GM10248 (cell line): ENCODE results near the gene GOLPH3.

Source experiments
- CTCF ChIA-PET: fragments of 300-600 bp; sonication (Branson Sonifier 250); formaldehyde crosslinking; extraction: SDS; loops from one replicate; lab custom pipeline; 2021; ENCODE audit warnings: antibody characterized with exemption; lab: Yijun Ruan, JAX
- POLR2A ChIA-PET: fragments of 350-650 bp; sonication (Branson Sonifier 250); formaldehyde crosslinking; extraction: SDS; loops from one replicate; lab custom pipeline; 2020; ENCODE audit warnings: antibody characterized with exemption; lab: Yijun Ruan, JAX
- DNase-seq: peaks from one replicate; pipeline ENCODE4 v3.0.0; 2012; ENCODE audit errors: extremely low spot score
- CTCF ChIP-seq: IDR thresholded peaks from 2 replicates; pipeline ENCODE4 v1.5.1; 2012; ENCODE audit warnings: mild to moderate bottlenecking, low read depth; ENCODE audit errors: extremely low read depth, missing control alignments, control extremely low read depth

GOLPH3 gene

GRCh38 chr5:32159328-32160072, 14.6 kb downstream of the GOLPH3 start:
- CTCF ChIA-PET = no interaction called here
- DNase-seq = no peak
- POLR2A ChIA-PET = no interaction called here
- TF ChIP-seq CTCF = no peak

- TF ChIP-seq CTCF = no peak
- POLR2A ChIA-PET = no interaction called here
Observed at GRCh38 chr5:32158679-32158975, 15.5 kb downstream of the GOLPH3 start.

GRCh38 chr5:32157078-32157477, 17.0 kb downstream of the GOLPH3 start:
- TF ChIP-seq CTCF = no peak
- ChIA-PET POLR2A (no interaction called here), CTCF (interaction anchor here (1.2 kb wide), 1 partner anchor 9 kb away, joined by 3 read pairs; no protein-coding TSS in a partner anchor)

More at GRCh38 chr5:32158679-32158975, 15.5 kb downstream of the GOLPH3 start:
- DNase-seq = no peak
- CTCF ChIA-PET = interaction anchor here (0.9 kb wide), 1 partner anchor 10 kb away, joined by 3 read pairs; no protein-coding TSS in a partner anchor

GRCh38 chr5:32156635-32157034, 17.5 kb downstream of the GOLPH3 start:
- ChIA-PET CTCF (interaction anchor here (0.9 to 1.2 kb wide), 2 partner anchors 9 to 17 kb away, joined by 3 read pairs; no protein-coding TSS in a partner anchor), POLR2A (no interaction called here)
- TF ChIP-seq CTCF = no peak
- DNase-seq = no peak

More at GRCh38 chr5:32157078-32157477, 17.0 kb downstream of the GOLPH3 start:
- DNase-seq = no peak

- ChIA-PET CTCF (interaction anchor here (1.2 to 2.2 kb wide), 3 partner anchors 9 to 18 kb away, joined by 3 to 8 read pairs (median 4); no protein-coding TSS in a partner anchor), POLR2A (interaction anchor here (0.6 kb wide), 1 partner anchor 561 kb away, joined by 5 read pairs; no protein-coding TSS in a partner anchor)
- no peak for DNase-seq
- no peak for TF ChIP-seq CTCF
Observed at GRCh38 chr5:32155211-32155610, 18.9 kb downstream of the GOLPH3 start.

- TF ChIP-seq CTCF = no peak
- POLR2A ChIA-PET = no interaction called here
- DNase-seq = no peak
- CTCF ChIA-PET = interaction anchor here (1.1 kb wide), 1 partner anchor 17 kb away, joined by 3 read pairs; no protein-coding TSS in a partner anchor
Observed at GRCh38 chr5:32153723-32154122, 20.4 kb downstream of the GOLPH3 start.
